ENCODE data around the gene GTF2A1L. TPM values are rescaled to one million over a fixed set of nuclear protein-coding genes. Genes with fewer than 3 reads are reported as not detected.
"Not testable (repeated sequence)": the region's sequence is repeated elsewhere in the genome, so short reads cannot be mapped to it uniquely, and the experiment has no call there.

The GTF2A1L gene
- polyA plus RNA-seq, 1 donor from 2014 or later = 0.51 TPM

- no peaks in the 10 kb centered on the region for H3K9me3 ChIP-seq (ENCODE audit: low read length)
- H3K27me3 ChIP-seq (ENCODE audit: insufficient read depth, low read depth, low read length) = no peaks in the 10 kb centered on the region
- H3K4me3 ChIP-seq (ENCODE audit: low read length) = no peak overlapping the region
- no peak overlapping the region for H3K4me2 ChIP-seq (ENCODE audit: low read length)
- H3K36me3 ChIP-seq (ENCODE audit: insufficient read depth, low read length) = no peaks in the 10 kb centered on the region
- H3K27ac ChIP-seq (ENCODE audit: low read length) = no peak overlapping the region
- no peak overlapping the region for H2AFZ ChIP-seq (ENCODE audit: low read depth, low read length)
- H3K9me2 ChIP-seq (ENCODE audit: insufficient read depth, low read length) = no peaks in the 10 kb centered on the region
- no peaks in the 10 kb centered on the region for H4K20me1 ChIP-seq (ENCODE audit: insufficient read depth)
- H3K79me2 ChIP-seq (replicated peaks; ENCODE audit: insufficient read depth, low read length) = no peaks in the 10 kb centered on the region
- H3F3A ChIP-seq (ENCODE audit: insufficient read depth, low read length, poor library complexity, severe bottlenecking) = no peaks in the 10 kb centered on the region
- TF ChIP-seq EP300 (conservative IDR thresholded peaks at IDR 0.05; ENCODE audit: poor library complexity, severe bottlenecking) = no peak
- TF ChIP-seq MXI1 (conservative IDR thresholded peaks at IDR 0.05; ENCODE audit: poor library complexity, severe bottlenecking) = no peak
- no peak overlapping the region for H3K9ac ChIP-seq (ENCODE audit: low read length)
Observed at GRCh38 chr2:48592067-48592466, 25.6 kb upstream of the GTF2A1L start.

GRCh38 chr2:48596751-48597150, 20.9 kb upstream of the GTF2A1L start:
- not testable (repeated sequence) for H3K9me2 ChIP-seq (ENCODE audit: insufficient read depth, low read length); H3K27me3 ChIP-seq (ENCODE audit: insufficient read depth, low read depth, low read length); H3K9ac ChIP-seq (ENCODE audit: low read length); H2AFZ ChIP-seq (ENCODE audit: low read depth, low read length); H3K4me2 ChIP-seq (ENCODE audit: low read length); H3K27ac ChIP-seq (ENCODE audit: low read length); H3K9me3 ChIP-seq (ENCODE audit: low read length); H3F3A ChIP-seq (ENCODE audit: insufficient read depth, low read length, poor library complexity, severe bottlenecking); H3K4me3 ChIP-seq (ENCODE audit: low read length); H3K36me3 ChIP-seq (ENCODE audit: insufficient read depth, low read length); H3K79me2 ChIP-seq (replicated peaks; ENCODE audit: insufficient read depth, low read length); H4K20me1 ChIP-seq (ENCODE audit: insufficient read depth)

GRCh38 chr2:48597492-48597891, 20.2 kb upstream of the GTF2A1L start:
- no peaks in the 10 kb centered on the region for H3K36me3 ChIP-seq (ENCODE audit: insufficient read depth, low read length)
- H3K27ac ChIP-seq (ENCODE audit: low read length) = no peak overlapping the region
- no peaks in the 10 kb centered on the region for H3K27me3 ChIP-seq (ENCODE audit: insufficient read depth, low read depth, low read length)
- TF ChIP-seq EP300 (conservative IDR thresholded peaks at IDR 0.05; ENCODE audit: poor library complexity, severe bottlenecking) (no peak), RAD21 (conservative IDR thresholded peaks at IDR 0.05) (no peak), SMC3 (conservative IDR thresholded peaks at IDR 0.05; ENCODE audit: poor library complexity) (no peak), EZH2 (IDR thresholded peaks at IDR 0.05; ENCODE audit: borderline replicate concordance, insufficient read depth, low read length, poor library complexity, severe bottlenecking) (no peak), POLR2AphosphoS5 (IDR thresholded peaks at IDR 0.05) (no peak), TAF1 (IDR thresholded peaks at IDR 0.05; ENCODE audit: low read depth) (no peak), REST (IDR thresholded peaks at IDR 0.05; ENCODE audit: borderline replicate concordance) (no peak), CTCF (IDR thresholded peaks at IDR 0.05; ENCODE audit: poor library complexity, severe bottlenecking) (no peak), MXI1 (conservative IDR thresholded peaks at IDR 0.05; ENCODE audit: poor library complexity, severe bottlenecking) (no peak)
- no peak overlapping the region for H3K4me2 ChIP-seq (ENCODE audit: low read length)
- no peak overlapping the region for H3K4me3 ChIP-seq (ENCODE audit: low read length)
- H3F3A ChIP-seq (ENCODE audit: insufficient read depth, low read length, poor library complexity, severe bottlenecking) = no peaks in the 10 kb centered on the region
- H3K9me2 ChIP-seq (ENCODE audit: insufficient read depth, low read length) = no peaks in the 10 kb centered on the region
- H3K79me2 ChIP-seq (replicated peaks; ENCODE audit: insufficient read depth, low read length) = no peaks in the 10 kb centered on the region
- H2AFZ ChIP-seq (ENCODE audit: low read depth, low read length) = no peak overlapping the region
- no peaks in the 10 kb centered on the region for H3K9me3 ChIP-seq (ENCODE audit: low read length)
- no peak overlapping the region for H3K9ac ChIP-seq (ENCODE audit: low read length)
- no peaks in the 10 kb centered on the region for H4K20me1 ChIP-seq (ENCODE audit: insufficient read depth)
